ENCODE data around the gene C5orf34.

C5orf34 gene

GRCh38 chr5:43486353-43486752 is 28.6 kb downstream of the C5orf34 start:
- no peak for DNase-seq (ENCODE audit: low read depth)
- no peak overlapping the region for H3K4me3 ChIP-seq (ENCODE audit: low read depth, low read length)
- TF ChIP-seq, protein P1, sequence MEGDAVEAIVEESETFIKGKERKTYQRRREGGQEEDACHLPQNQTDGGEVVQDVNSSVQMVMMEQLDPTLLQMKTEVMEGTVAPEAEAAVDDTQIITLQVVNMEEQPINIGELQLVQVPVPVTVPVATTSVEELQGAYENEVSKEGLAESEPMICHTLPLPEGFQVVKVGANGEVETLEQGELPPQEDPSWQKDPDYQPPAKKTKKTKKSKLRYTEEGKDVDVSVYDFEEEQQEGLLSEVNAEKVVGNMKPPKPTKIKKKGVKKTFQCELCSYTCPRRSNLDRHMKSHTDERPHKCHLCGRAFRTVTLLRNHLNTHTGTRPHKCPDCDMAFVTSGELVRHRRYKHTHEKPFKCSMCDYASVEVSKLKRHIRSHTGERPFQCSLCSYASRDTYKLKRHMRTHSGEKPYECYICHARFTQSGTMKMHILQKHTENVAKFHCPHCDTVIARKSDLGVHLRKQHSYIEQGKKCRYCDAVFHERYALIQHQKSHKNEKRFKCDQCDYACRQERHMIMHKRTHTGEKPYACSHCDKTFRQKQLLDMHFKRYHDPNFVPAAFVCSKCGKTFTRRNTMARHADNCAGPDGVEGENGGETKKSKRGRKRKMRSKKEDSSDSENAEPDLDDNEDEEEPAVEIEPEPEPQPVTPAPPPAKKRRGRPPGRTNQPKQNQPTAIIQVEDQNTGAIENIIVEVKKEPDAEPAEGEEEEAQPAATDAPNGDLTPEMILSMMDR (conservative IDR thresholded peaks at IDR 0.05; ENCODE audit: low read depth, low read length) = no peak

DNA sequence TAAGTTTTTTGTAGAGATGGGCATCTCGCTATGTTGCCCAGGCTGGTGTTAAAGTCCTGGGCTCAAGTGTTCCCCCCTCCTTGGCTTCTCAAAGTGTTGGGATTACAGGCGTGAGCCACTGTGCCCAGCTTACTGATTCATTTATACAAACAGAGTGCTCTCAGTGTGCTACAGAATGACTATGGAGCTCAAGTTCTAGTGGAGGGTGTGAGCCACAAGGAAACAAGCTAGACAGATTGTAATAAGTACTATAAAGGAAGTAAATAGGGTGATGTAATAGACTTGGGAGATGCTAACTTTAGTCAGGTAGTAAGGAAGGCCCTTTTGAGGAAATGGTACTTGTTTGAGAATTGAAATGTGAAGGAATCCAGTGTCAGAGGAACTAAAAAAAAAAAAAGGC is 29.5 kb downstream of the C5orf34 start:
- no peak overlapping the region for H3K4me3 ChIP-seq (ENCODE audit: low read depth, low read length)
- peak; percentile 2 for DNase-seq (ENCODE audit: low read depth)
- TF ChIP-seq, protein P1 (conservative IDR thresholded peaks at IDR 0.05; ENCODE audit: low read depth, low read length) = no peak

GRCh38 chr5:43484106-43484849 is 30.7 kb downstream of the C5orf34 start:
- peak overlapping the region; percentile 74 for H3K4me3 ChIP-seq (ENCODE audit: low read depth, low read length)
- peak; percentile 88 for DNase-seq (ENCODE audit: low read depth)
- TF ChIP-seq, protein P1 (conservative IDR thresholded peaks at IDR 0.05; ENCODE audit: low read depth, low read length) = peak; percentile 80

DNA sequence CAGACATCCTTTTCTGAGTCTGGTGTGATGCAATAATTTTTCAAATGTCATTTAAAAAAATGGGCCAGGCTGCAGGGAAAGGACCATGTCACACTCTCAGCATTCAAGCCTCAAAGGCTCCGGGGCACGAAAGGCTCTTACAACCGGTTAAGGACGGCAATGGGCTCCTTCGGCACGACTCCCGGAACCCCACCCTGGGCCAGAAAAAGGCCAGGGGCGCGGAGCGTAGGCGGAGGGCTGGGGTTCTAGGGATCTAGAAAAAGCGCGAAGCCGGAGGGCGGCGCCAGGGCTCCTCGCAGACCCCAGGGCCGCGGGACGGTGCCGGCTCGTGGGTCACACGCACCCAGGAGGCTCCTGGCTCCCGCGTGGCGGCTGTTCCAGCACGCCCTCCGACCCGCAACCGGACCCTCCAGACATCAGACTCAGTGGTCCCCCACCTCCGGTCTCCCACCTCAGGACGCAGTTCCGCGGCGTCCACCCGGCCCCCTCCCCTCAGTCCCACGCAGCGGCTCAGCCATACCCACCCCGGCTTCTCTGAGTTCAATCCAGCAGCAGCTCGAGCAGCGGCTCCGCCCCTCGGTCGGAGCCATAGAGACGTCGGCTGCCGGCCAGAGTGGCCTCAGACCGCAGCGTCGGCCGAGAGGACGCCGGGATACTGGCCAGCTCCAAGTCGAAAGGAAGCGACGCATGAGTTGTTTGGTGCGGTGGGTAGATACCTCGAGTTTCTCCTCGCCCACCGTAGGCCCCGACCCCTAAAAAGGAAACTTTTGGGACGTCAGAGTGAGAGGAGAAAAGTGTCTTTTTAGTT is 31.4 kb downstream of the C5orf34 start, which contains the start of gene TMEM267:
TMEM267 (minus strand) TSS at position 568 of the 808 bp plus-strand sequence. CDS start 29,896 bp downstream, outside the sequence.
- DNase-seq (ENCODE audit: low read depth) = peak; percentile 96
- TF ChIP-seq, protein P1 (conservative IDR thresholded peaks at IDR 0.05; ENCODE audit: low read depth, low read length) = no peak
- H3K4me3 ChIP-seq (ENCODE audit: low read depth, low read length) = peak within 1 kb of the TSS; percentile 74

DNA sequence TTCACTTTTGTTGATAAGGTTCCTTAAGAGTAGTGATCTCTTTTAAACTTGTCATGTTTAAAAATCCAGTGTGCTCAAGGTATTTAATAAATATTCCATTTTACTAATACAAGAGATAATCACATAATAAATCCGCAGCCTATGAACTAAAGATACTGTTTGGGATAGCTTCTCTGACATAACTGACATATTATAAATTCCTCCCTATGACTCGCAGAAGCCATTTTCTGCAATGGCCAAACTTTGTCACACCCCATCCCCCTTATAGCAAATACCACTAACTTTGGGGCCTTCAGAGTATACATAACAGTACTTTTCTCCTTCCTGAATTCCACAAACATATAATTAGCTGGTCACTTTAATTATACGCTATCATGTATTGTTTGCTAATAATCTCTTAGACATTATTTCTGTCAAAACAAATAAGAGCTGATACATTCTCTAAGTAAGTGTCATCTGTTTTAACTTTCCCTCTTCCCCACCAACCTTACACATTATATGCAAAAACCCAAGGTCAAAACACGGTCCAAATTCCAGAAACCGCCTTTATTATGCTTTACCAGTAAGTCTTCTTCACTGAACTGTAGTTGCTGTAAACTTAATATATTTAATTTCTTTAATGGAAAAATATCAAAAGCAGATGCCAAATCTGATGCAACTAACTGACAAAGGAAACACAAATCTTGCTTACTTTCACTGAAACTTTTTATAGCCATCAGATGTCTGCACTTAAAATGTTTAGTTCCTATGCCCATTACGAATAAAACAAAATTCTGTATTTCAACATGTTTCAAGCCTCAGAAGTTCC is 32.3 kb downstream of the C5orf34 start:
- peak; percentile 26 for DNase-seq (ENCODE audit: low read depth)
- H3K4me3 ChIP-seq (ENCODE audit: low read depth, low read length) = peak overlapping the region; percentile 74
- TF ChIP-seq, protein P1 (conservative IDR thresholded peaks at IDR 0.05; ENCODE audit: low read depth, low read length) = no peak

DNA sequence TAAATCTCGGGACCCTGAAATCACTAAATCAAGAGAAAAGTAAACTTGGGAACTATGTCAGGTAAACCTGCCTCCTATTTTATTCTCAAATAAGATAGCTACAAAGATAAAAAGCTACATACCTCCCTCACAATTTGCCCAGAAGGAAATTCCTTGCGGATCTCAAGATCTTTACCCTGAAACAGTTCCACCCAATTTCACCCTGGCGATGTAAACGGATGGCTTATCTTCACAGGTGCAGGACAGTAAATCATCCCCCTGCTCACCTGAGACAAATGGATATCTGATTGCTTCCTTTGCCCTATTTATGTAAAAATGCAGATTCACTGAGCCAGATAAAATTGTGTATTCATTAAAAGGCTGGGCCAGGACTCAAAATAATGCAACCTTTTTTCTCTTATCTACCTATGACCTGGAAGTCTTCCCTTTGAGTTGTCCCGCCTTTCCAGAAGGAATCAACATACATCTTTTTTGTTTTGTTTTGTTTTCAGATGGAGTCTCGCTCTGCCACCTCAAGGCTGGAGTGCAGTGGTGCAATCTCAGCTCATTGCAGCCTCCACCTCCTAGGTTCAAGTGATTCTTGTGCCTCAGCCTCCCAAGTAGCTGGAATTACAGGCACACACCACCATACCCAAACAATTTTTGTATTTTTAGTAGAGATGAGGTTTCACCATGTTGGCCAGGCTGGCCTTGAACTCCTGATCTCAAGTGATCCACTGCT is 45.1 kb downstream of the C5orf34 start:
- TF ChIP-seq, protein P1 (conservative IDR thresholded peaks at IDR 0.05; ENCODE audit: low read depth, low read length) = peak; percentile 23
- peak; percentile 8 for DNase-seq (ENCODE audit: low read depth)

More for the DNA sequence above, 45.1 kb downstream of the C5orf34 start:
- no peak overlapping the region for H3K4me3 ChIP-seq (ENCODE audit: low read depth, low read length)

All from choroid plexus epithelial cell (primary cell).